GM12878 (cell line): ENCODE measurements around the gene ACYP1.

Source experiments
- CREM ChIP-seq: IDR thresholded peaks from 2 replicates; pipeline ENCODE4 v1.6.1; 2014; ENCODE audit warnings: antibody characterized with exemption, low read depth
- DPF2 ChIP-seq: fragments of 450-650 bp; IDR thresholded peaks from 2 replicates; pipeline ENCODE4 v1.6.1; 2017; ENCODE audit warnings: mild to moderate bottlenecking
- EZH2 ChIP-seq: IDR thresholded peaks from 2 replicates; pipeline ENCODE4 v1.6.1; 2012; ENCODE audit warnings: low read depth, mild to moderate bottlenecking, control low read depth, inconsistent platforms, low read length, borderline replicate concordance; ENCODE audit not compliant: control insufficient read depth
- JUND ChIP-seq: IDR thresholded peaks from 2 replicates; pipeline ENCODE4 v1.6.1; 2012; ENCODE audit warnings: low read depth, mild to moderate bottlenecking, low read length, improper control_type of control experiment, moderate library complexity
- POLR2A ChIP-seq: IDR thresholded peaks from 2 replicates; pipeline ENCODE4 v1.6.1; 2011; ENCODE audit warnings: low read depth, mild to moderate bottlenecking, low read length
- ZNF384 ChIP-seq: IDR thresholded peaks from 2 replicates; pipeline ENCODE4 v1.6.1; 2012; ENCODE audit warnings: low read depth, mild to moderate bottlenecking, low read length, improper control_type of control experiment, borderline replicate concordance
- TF ChIP-seq, protein P1 (sequence below), 3 experiments: IDR thresholded peaks in 2 of 3; conservative IDR thresholded peaks in 1 of 3; 2 replicates each; pipeline ENCODE4 v1.5.1; 2011; ENCODE audit warnings: low read depth in 3 of 3, low read length in 3 of 3, mild to moderate bottlenecking in 3 of 3, control low read depth in 2 of 3, moderate library complexity in 2 of 3, inconsistent platforms in 1 of 3, mixed read lengths in 1 of 3; ENCODE audit not compliant: control insufficient read depth in 2 of 3, insufficient read depth in 1 of 3; ENCODE audit errors: extremely low read depth in 1 of 3
- TF ChIP-seq, protein P2 (sequence below): fragments of 450-650 bp; IDR thresholded peaks from 2 replicates; pipeline ENCODE4 v1.6.1; 2014; ENCODE audit warnings: mild to moderate bottlenecking
- TF ChIP-seq, protein P3 (sequence below): IDR thresholded peaks from 2 replicates; pipeline ENCODE4 v1.6.1; 2011; ENCODE audit warnings: borderline replicate concordance, low read depth, mild to moderate bottlenecking, moderate library complexity, low read length; ENCODE audit not compliant: insufficient read depth, poor library complexity, severe bottlenecking

DNA sequence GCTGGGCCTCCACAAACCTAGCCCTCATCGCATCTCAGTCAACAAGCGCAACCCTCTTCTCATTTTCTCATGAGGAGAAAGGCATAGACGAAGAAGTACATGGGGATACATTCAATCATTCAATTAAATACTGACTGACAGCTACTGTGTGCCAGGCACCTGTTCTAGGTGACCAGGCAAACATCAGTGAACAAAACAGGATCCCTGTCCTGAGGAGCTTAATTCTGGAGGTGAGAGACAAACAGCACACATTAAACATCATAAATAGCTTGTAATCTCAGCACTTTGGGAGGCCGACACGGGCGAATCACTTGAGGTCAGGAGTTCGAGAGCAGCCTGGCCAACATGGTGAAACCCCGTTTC is 362 bp upstream of the ACYP1 start:
- TF ChIP-seq DPF2 (no peak), ZNF384 (no peak), CREM (no peak), POLR2A (no peak), EZH2 (no peak), JUND (no peak)
- TF ChIP-seq, protein P1, sequence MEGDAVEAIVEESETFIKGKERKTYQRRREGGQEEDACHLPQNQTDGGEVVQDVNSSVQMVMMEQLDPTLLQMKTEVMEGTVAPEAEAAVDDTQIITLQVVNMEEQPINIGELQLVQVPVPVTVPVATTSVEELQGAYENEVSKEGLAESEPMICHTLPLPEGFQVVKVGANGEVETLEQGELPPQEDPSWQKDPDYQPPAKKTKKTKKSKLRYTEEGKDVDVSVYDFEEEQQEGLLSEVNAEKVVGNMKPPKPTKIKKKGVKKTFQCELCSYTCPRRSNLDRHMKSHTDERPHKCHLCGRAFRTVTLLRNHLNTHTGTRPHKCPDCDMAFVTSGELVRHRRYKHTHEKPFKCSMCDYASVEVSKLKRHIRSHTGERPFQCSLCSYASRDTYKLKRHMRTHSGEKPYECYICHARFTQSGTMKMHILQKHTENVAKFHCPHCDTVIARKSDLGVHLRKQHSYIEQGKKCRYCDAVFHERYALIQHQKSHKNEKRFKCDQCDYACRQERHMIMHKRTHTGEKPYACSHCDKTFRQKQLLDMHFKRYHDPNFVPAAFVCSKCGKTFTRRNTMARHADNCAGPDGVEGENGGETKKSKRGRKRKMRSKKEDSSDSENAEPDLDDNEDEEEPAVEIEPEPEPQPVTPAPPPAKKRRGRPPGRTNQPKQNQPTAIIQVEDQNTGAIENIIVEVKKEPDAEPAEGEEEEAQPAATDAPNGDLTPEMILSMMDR (IDR thresholded peaks at IDR 0.05 in 2 of 3, conservative IDR thresholded peaks at IDR 0.05 in 1 of 3; ENCODE audit: control insufficient read depth in 2 of 3, extremely low read depth in 1 of 3, insufficient read depth in 1 of 3, low read depth in 3 of 3, low read length in 3 of 3), result no peak
- TF ChIP-seq, protein P2, sequence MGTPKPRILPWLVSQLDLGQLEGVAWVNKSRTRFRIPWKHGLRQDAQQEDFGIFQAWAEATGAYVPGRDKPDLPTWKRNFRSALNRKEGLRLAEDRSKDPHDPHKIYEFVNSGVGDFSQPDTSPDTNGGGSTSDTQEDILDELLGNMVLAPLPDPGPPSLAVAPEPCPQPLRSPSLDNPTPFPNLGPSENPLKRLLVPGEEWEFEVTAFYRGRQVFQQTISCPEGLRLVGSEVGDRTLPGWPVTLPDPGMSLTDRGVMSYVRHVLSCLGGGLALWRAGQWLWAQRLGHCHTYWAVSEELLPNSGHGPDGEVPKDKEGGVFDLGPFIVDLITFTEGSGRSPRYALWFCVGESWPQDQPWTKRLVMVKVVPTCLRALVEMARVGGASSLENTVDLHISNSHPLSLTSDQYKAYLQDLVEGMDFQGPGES, result no peak
- TF ChIP-seq, protein P3, sequence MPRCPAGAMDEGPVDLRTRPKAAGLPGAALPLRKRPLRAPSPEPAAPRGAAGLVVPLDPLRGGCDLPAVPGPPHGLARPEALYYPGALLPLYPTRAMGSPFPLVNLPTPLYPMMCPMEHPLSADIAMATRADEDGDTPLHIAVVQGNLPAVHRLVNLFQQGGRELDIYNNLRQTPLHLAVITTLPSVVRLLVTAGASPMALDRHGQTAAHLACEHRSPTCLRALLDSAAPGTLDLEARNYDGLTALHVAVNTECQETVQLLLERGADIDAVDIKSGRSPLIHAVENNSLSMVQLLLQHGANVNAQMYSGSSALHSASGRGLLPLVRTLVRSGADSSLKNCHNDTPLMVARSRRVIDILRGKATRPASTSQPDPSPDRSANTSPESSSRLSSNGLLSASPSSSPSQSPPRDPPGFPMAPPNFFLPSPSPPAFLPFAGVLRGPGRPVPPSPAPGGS, result no peak
